Trophoblast cell (in vitro differentiated cells and primary cell): ENCODE measurements around the gene ZNF846.

Experiments used
- DNase-seq, 2 donors: peaks; one replicate each; pipeline ENCODE4 v3.0.0-alpha.2; 2016
- H2AFZ ChIP-seq: 2 replicates; pipeline ENCODE4 v1.6.1; 2013; ENCODE audit warnings: low read length, moderate library complexity, mild to moderate bottlenecking; ENCODE audit not compliant: insufficient read depth, poor library complexity
- H2AK5ac ChIP-seq: 2 replicates; pipeline ENCODE4 v1.6.1; 2013; ENCODE audit warnings: mild to moderate bottlenecking, low read length
- H2BK120ac ChIP-seq: 2 replicates; pipeline ENCODE4 v1.6.1; 2013; ENCODE audit warnings: low read length, mild to moderate bottlenecking, moderate library complexity; ENCODE audit not compliant: insufficient read depth, poor library complexity
- H2BK12ac ChIP-seq: 2 replicates; pipeline ENCODE4 v1.6.1; 2013; ENCODE audit warnings: mild to moderate bottlenecking, low read length, moderate library complexity
- H2BK5ac ChIP-seq: 2 replicates; pipeline ENCODE4 v1.6.1; 2013; ENCODE audit warnings: low read length, low read depth, moderate library complexity, mild to moderate bottlenecking; ENCODE audit not compliant: poor library complexity
- H3K14ac ChIP-seq: 2 replicates; pipeline ENCODE4 v1.6.1; 2013; ENCODE audit warnings: mild to moderate bottlenecking, low read length
- H3K18ac ChIP-seq: 2 replicates; pipeline ENCODE4 v1.6.1; 2013; ENCODE audit warnings: mild to moderate bottlenecking, low read length
- H3K23ac ChIP-seq: 2 replicates; pipeline ENCODE4 v1.6.1; 2013; ENCODE audit warnings: low read length
- H3K27ac ChIP-seq: 2 replicates; pipeline ENCODE4 v1.5.1; 2013; ENCODE audit warnings: low read depth, mild to moderate bottlenecking, inconsistent platforms, low read length, moderate library complexity
- H3K27me3 ChIP-seq: 2 replicates; pipeline ENCODE4 v1.6.1; 2013; ENCODE audit warnings: inconsistent platforms, mild to moderate bottlenecking, low read length, moderate library complexity; ENCODE audit not compliant: insufficient read depth
- H3K36me3 ChIP-seq, 2 experiments: 1 replicate in 1 of 2; 2 replicates in 1 of 2; pipeline ENCODE4 v1.6.1; 2013; ENCODE audit warnings: low read length in 2 of 2, mild to moderate bottlenecking in 2 of 2, moderate library complexity in 1 of 2; ENCODE audit not compliant: insufficient read depth in 2 of 2, control insufficient read depth in 1 of 2
- H3K4ac ChIP-seq: 2 replicates; pipeline ENCODE4 v1.6.1; 2013; ENCODE audit warnings: low read depth, mild to moderate bottlenecking, low read length, moderate library complexity
- H3K4me1 ChIP-seq, 2 experiments: 1 replicate in 1 of 2; 2 replicates in 1 of 2; pipeline ENCODE4 v1.6.1; 2013; ENCODE audit warnings: low read length in 2 of 2, mild to moderate bottlenecking in 2 of 2, moderate library complexity in 1 of 2; ENCODE audit not compliant: insufficient read depth in 2 of 2, control insufficient read depth in 1 of 2
- H3K4me2 ChIP-seq: 2 replicates; pipeline ENCODE4 v1.6.1; 2013; ENCODE audit warnings: inconsistent platforms, mild to moderate bottlenecking, low read length, moderate library complexity
- H3K4me3 ChIP-seq: 2 replicates; pipeline ENCODE4 v1.5.1; 2013; ENCODE audit warnings: mild to moderate bottlenecking, low read depth, low read length, inconsistent platforms
- H3K79me1 ChIP-seq: one replicate; pipeline ENCODE4 v1.6.1; 2013; ENCODE audit warnings: low read length
- H3K79me2 ChIP-seq: 2 replicates; pipeline ENCODE4 v1.6.1; 2013; ENCODE audit warnings: low read length, mild to moderate bottlenecking; ENCODE audit not compliant: control insufficient read depth, insufficient read depth, poor library complexity
- H3K9ac ChIP-seq: 2 replicates; pipeline ENCODE4 v1.6.1; 2013; ENCODE audit warnings: mild to moderate bottlenecking, low read length
- H3K9me3 ChIP-seq: 2 replicates; pipeline ENCODE4 v1.6.1; 2013; ENCODE audit warnings: low read depth, mild to moderate bottlenecking, control low read depth, inconsistent platforms, low read length; ENCODE audit not compliant: insufficient read depth
- H4K12ac ChIP-seq: 2 replicates; pipeline ENCODE4 v1.6.1; 2013; ENCODE audit warnings: low read depth, mild to moderate bottlenecking, low read length, moderate library complexity
- H4K8ac ChIP-seq: 2 replicates; pipeline ENCODE4 v1.6.1; 2013; ENCODE audit warnings: low read depth, mild to moderate bottlenecking, low read length, moderate library complexity
- H4K91ac ChIP-seq: one replicate; pipeline ENCODE4 v1.6.1; 2013; ENCODE audit warnings: low read depth, mild to moderate bottlenecking, low read length, moderate library complexity
- WGBS: extraction: QIAGEN DNeasy Blood & Tissue Kit; methylation state at CpG from one replicate; pipeline ENCODE4 v1.1.7; 2013; ENCODE audit warnings: missing lambda C conversion rate; ENCODE audit not compliant: insufficient read length, insufficient coverage; ENCODE audit errors: extremely low coverage; 5-methylcytosine and 5-hydroxymethylcytosine counted together

Gene ZNF846

DNA sequence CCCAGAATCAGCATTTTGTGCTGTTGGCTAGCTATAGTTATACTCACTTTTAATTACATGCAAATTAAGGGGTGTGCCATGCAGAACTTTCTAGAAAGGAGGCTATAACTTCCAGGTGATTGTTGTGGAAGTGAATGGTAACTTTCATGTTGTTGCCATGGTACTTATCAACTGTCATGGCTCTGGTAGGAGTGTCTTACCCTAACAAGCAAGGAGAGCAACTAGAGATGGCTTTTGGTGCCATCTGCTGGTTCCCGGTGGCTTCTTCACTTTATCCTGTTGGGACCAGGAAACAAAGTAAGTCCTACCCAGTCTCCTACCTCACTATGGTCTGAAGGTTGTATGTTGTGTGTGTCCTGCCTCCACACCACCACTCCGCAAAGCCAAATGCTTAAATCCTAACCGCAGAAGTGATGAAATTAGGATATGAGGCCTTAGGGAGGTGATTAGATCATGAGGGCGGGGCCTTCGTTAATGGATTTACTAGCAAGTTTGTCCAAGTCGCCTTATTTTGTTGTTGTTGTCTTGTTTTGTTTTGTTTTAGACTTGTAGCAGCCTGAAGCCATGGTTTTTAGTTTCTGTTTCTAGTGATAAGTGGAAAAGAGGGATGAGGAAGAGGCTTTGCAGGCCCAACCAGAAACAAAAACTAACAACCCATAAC is 27.7 kb upstream of the ZNF846 start:
- Histone ChIP-seq H2BK120ac (no peak overlapping the region), H3K4me3 (no peak overlapping the region), H3K36me3 (no peaks in the 10 kb centered on the region), H3K79me1 (peaks cover 6% of the 10 kb centered on the region), H4K12ac (no peak overlapping the region), H3K4me2 (no peak overlapping the region), H3K27ac (no peak overlapping the region), H3K79me2 (peaks cover 2% of the 10 kb centered on the region), H2AK5ac (no peak overlapping the region), H3K9me3 (no peaks in the 10 kb centered on the region), H3K18ac (no peak overlapping the region), H2AFZ (no peak overlapping the region), H2BK5ac (no peak overlapping the region), H3K4me1 (peaks cover 3 to 9% of the 10 kb centered on the region in 2 experiments), H3K27me3 (no peaks in the 10 kb centered on the region), H3K9ac (no peak overlapping the region), H4K91ac (no peak overlapping the region), H3K14ac (no peak overlapping the region), H3K4ac (no peak overlapping the region), H2BK12ac (no peak overlapping the region), H4K8ac (no peak overlapping the region), H3K23ac (no peak overlapping the region)
- peak; percentile 84 to 94 for DNase-seq
- no CpG with 5 or more reads among the region's 6 CpGs for WGBS

GRCh38 chr19:9793071-9793591 is 24.6 kb upstream of the ZNF846 start:
- H3K27me3 ChIP-seq = no peaks in the 10 kb centered on the region

GRCh38 chr19:9792206-9793070 is 23.9 kb upstream of the ZNF846 start:
- Histone ChIP-seq H4K12ac (peak overlapping the region; percentile 22), H3K79me1 (peaks cover 6% of the 10 kb centered on the region), H2BK5ac (peak overlapping the region; percentile 71), H2AFZ (peak overlapping the region; percentile 74), H2BK12ac (no peak overlapping the region), H4K91ac (peak overlapping the region; percentile 67), H3K14ac (peak overlapping the region; percentile 49), H3K27ac (peak overlapping the region; percentile 83), H2BK120ac (peak overlapping the region; percentile 27), H3K27me3 (no peaks in the 10 kb centered on the region), H3K9ac (peak overlapping the region; percentile 2), H3K4me1 (peaks cover 0 to 3% of the 10 kb centered on the region in 2 experiments), H3K4me2 (peak overlapping the region; percentile 59), H3K4me3 (peak overlapping the region; percentile 77), H3K18ac (peak overlapping the region; percentile 49), H3K23ac (no peak overlapping the region), H2AK5ac (peak overlapping the region; percentile 1), H3K36me3 (no peaks in the 10 kb centered on the region), H3K9me3 (no peaks in the 10 kb centered on the region), H3K4ac (peak overlapping the region; percentile 33), H4K8ac (peak overlapping the region; percentile 66), H3K79me2 (peaks cover 2% of the 10 kb centered on the region)
- WGBS = no CpG with 5 or more reads among the region's 70 CpGs
- peak; percentile 76 to 80 for DNase-seq

More at GRCh38 chr19:9793071-9793591, 24.6 kb upstream of the ZNF846 start:
- Histone ChIP-seq H3K9me3 (no peaks in the 10 kb centered on the region), H3K4me2 (peak overlapping the region; percentile 59), H3K4me1 (peaks cover 3 to 4% of the 10 kb centered on the region in 2 experiments), H2AFZ (peak overlapping the region; percentile 74), H3K27ac (peak overlapping the region; percentile 6), H3K14ac (peak overlapping the region; percentile 20), H4K91ac (peak overlapping the region; percentile 67), H3K36me3 (no peaks in the 10 kb centered on the region), H2AK5ac (peak overlapping the region; percentile 1), H4K8ac (peak overlapping the region; percentile 50), H3K9ac (peak overlapping the region; percentile 2), H3K18ac (no peak overlapping the region), H4K12ac (peak overlapping the region; percentile 6), H3K79me1 (peaks cover 6% of the 10 kb centered on the region), H3K23ac (no peak overlapping the region), H3K79me2 (peaks cover 2% of the 10 kb centered on the region), H2BK5ac (peak overlapping the region; percentile 19), H2BK120ac (peak overlapping the region; percentile 27), H3K4ac (peak overlapping the region; percentile 4), H3K4me3 (peak overlapping the region; percentile 70), H2BK12ac (no peak overlapping the region)
- DNase-seq = peak; percentile 43 to 64
- no CpG with 5 or more reads among the region's 36 CpGs for WGBS

DNA sequence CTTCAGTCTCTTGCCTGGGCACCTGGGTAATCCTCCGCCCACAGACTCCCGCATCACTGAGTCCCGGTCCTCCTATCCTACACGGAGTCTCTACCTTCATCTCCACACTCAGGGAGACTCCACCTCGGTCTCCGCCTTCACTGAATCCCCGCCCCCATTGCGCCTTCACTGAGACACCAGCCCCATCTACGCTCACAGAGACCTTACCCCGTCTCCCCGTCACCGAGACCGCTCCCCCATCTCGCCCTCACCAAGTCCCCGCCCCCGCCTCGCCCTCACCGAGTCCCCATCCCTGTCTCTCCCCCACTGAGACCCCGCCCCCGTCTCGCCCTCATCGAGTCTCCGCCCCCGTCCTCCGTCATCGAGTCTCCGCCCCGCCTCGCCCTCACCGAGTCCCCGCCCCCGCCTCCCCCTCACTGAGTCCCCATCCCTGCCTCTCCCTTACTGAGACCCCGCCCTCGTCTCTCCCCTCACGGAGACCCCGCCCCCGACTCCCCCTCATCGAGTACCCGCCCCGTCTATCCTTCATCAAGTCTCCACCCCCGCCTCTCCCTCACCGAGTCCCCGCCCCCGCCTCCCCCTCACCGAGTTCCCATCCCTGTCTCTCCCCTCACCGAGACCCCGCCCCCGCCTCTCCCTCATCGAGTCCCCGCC is 23.1 kb upstream of the ZNF846 start:
- Histone ChIP-seq H4K91ac (peak overlapping the region; percentile 32), H3K36me3 (no peaks in the 10 kb centered on the region), H3K9me3 (no peaks in the 10 kb centered on the region), H2AFZ (peak overlapping the region; percentile 80), H3K4me2 (peak overlapping the region; percentile 74), H3K23ac (no peak overlapping the region), H3K4me1 (peaks cover 0 to 3% of the 10 kb centered on the region in 2 experiments), H4K8ac (peak overlapping the region; percentile 66), H2BK5ac (peak overlapping the region; percentile 71), H4K12ac (no peak overlapping the region), H3K4me3 (peak overlapping the region; percentile 77), H3K27ac (peak overlapping the region; percentile 83), H3K14ac (no peak overlapping the region), H3K9ac (no peak overlapping the region), H3K79me2 (peaks cover 2% of the 10 kb centered on the region), H3K27me3 (no peaks in the 10 kb centered on the region), H2AK5ac (no peak overlapping the region), H3K79me1 (peaks cover 6% of the 10 kb centered on the region), H2BK120ac (no peak overlapping the region), H2BK12ac (no peak overlapping the region), H3K4ac (no peak overlapping the region), H3K18ac (peak overlapping the region; percentile 49)
- no CpG with 5 or more reads among the region's 50 CpGs for WGBS
- peak; percentile 82 to 83 for DNase-seq
